ENCODE data around the gene EMILIN3.

Gene EMILIN3

GRCh38 chr20:41391587-41392001 lies 25.0 kb upstream of the EMILIN3 start:
- DNase-seq: no peak

GRCh38 chr20:41390889-41391288 lies 24.3 kb upstream of the EMILIN3 start:
- DNase-seq: no peak

GRCh38 chr20:41387444-41387851 lies 20.8 kb upstream of the EMILIN3 start:
- no peak for DNase-seq

DNA sequence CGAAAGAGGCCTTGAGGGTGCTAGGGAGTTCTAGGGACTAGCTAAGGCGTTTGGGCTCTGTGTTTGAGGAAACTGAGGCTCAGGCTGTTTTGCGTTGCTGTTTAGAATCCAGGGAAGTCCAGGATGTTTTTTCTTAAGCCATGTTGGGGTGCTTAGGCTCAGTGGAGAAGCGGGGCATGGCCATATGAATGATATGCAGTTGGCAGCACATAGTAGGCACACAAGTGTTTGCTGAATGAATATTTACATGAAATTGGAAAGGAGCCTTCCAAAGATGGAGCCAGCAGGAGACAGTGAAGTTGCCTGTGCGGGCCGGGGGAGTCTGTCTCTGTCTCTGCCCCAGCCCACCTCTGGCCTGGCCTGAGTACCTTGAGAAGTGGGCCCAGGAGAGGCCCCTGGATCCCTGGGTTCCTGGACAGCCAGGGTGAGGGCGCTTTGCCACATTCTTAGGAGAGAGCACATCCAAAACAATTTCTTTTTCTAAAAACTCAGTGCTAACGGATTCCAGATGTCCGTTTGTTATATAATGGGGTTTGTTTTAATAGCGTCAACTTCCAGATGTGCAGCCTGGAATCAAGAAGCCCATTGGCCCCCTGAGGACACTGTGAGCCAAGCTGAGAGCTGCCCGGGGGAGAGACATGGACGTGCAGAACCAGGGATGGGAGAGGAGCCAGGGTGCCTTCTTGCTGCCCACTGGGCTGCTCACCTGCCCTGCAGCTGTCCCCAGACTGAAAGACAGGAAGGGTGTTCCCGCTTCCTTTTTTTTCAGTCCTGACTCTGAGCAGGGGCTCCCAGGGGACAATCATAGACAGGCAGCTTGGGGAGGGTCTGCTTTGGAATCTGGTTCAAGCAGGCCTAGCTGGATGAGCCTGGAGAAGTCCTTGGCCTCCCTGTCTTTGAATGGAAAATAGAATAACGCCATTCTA lies 20.1 kb upstream of the EMILIN3 start:
- DNase-seq: no peak

GRCh38 chr20:41382791-41383305 lies 16.2 kb upstream of the EMILIN3 start:
- no peak for DNase-seq

DNA sequence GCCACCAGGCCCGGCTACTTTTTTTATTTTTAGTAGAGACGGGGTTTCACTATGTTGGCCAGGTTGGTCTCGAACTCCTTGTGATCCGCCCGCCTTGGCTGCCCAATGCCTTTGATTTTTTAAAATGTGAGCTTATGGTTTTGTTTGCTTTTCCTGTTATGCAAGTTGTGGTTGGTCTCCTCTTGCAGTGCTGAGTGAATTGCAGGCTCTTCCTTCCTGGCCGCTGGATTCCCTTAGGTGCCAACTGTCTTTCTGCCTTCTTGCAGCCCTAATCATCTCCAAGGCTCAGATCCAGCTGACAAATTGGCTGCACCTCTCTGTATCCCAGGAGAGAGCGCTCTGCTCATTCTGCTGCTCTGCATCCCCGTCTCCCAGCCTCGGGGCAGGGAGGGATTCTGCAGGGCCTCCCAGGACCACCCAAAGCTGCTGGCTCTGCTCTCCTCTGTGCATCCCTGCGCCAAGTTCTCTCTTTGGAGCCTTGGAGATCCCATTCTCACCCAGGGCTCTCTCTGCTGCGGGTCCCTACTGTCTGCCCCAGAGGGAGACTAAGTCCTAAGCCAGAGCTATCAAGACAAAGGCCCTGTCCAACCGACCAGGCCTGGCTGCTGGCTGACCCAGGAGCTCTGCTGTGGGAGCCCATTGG lies 14.1 kb upstream of the EMILIN3 start:
- no peak for DNase-seq

GRCh38 chr20:41379551-41379950 lies 12.9 kb upstream of the EMILIN3 start:
- DNase-seq: no peak

DNA sequence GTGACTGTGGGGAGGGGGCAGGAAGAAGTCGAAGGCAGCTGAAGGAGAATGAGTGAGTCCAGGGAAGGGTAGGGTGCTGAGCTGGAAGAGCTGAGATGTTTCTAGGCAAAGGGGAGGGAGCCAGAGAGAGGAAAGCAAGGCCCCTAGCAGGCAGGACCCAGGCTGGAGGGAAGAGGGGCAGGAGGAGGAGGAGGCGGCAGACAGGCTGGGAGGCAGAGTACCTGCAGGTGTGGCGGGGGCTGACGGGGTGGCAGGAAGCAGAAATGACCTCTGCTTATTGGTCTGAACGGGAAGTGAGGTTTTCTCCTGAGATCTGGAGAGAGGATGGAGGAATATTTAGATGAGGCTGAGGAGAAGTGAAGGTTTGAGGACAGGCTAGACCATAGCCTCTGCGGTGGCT lies 10.7 kb upstream of the EMILIN3 start:
- DNase-seq: no peak

- DNase-seq: no peak
Observed at GRCh38 chr20:41376349-41376748, 9.7 kb upstream of the EMILIN3 start.

- DNase-seq: no peak
Observed at GRCh38 chr20:41375846-41376245, 9.2 kb upstream of the EMILIN3 start.

GRCh38 chr20:41373931-41374920 lies 7.6 kb upstream of the EMILIN3 start:
- DNase-seq: no peak

DNA sequence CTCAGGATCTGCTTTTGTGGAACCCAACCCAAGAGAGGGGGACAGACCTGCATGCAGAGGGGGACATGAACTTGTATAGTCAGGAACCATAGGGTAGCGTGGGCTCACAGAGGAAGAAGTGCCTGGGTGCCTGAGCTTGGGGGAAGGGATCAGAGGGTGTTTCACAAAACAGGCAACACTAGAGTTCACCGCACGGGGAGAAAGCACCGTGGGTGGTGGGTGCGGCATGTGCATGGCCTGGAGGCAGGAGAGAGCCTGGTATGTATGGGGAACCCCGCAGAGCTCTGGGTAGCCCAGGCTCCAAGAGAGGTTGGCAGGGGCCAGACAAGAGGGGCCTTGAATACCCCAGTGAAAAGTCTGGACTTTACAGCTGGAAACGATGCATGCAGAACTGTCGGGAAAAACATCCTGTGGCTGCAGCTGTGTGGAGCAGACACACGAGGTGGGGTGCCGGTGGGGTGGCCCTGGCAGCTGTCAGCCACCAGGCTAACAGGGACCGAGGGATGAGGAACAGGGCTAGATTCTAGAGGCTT lies 6.7 kb upstream of the EMILIN3 start:
- no peak for DNase-seq

GRCh38 chr20:41371371-41371770 lies 4.8 kb upstream of the EMILIN3 start:
- DNase-seq: no peak

- no peak for DNase-seq
Observed at GRCh38 chr20:41370176-41370575, 3.6 kb upstream of the EMILIN3 start.

DNA sequence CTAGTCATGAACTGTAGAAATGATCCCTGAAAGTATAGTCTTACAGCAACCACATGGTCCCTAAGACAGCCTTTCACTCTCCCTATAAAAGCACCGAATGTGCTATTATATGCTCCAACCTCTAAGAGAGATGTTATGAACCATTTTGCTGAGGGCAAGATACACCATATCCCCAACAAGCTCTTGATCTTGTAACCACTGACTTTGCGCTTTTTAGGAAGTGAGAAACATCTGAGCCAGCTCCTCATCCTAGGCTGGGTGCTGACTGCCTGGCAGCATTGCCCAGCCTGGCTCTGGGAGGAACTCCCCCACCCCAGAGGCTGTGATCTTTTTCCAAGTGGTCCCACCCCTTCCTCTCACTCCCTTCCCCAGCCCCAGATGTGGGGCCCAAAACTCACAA lies 3.1 kb upstream of the EMILIN3 start:
- DNase-seq: no peak

DNA sequence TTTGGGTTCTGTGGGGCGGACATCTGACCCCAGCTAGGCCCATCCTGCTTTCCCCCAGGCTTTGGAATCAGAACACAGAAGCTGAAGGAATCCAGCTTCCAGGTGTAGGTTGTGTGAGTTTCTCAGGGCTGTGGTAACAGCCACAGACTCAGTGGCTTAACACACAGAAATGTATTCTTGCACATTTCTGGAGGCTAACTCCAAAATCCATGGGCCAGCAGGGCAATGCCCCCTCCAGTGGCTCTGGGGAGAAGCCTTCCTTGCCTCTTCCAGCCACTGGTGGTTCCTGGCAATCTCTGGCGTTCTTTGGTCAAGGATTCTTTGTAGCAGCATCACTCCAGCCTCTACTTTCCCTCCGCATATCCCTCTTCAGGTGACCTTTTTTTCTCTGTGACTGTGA lies 1.3 kb upstream of the EMILIN3 start:
- no peak for DNase-seq

- DNase-seq: no peak
Observed at GRCh38 chr20:41367393-41367695, 726 bp upstream of the EMILIN3 start.

GRCh38 chr20:41365777-41366545 lies 657 bp downstream of the EMILIN3 start:
- no peak for DNase-seq

GRCh38 chr20:41364967-41365765 lies 1.5 kb downstream of the EMILIN3 start:
- no peak for DNase-seq

DNA sequence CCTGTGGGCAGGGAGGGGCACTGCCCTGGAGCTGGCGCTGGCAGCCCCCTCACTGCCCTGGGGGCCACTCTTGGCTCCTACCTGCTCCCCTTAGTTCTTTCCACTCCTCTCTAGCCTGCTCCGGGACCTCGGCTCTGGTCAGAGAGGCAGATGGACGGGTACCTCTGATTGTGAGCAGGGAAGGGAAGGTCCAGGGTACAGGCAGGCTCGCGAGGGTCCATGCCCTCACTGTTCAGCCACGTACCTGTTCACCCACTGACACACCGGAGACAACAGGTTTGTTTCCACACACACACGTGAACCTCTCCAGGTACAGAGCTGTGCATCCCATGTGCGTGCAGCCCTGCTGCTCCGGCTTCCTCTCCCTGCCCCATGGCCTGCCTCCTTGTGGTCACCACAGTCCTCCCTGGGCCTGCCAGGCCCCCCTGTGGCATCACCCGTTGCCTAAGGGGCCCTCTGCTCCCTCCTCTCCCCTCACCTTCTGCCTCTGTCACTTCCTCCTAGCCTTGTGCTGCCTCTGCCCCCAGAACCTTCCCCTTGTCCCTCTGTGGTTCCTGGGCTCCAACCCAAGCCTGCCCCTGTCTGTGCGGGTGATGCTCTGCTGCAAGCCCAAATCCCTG lies 2.3 kb downstream of the EMILIN3 start:
- no peak for DNase-seq

GRCh38 chr20:41363601-41364000 lies 3.0 kb downstream of the EMILIN3 start:
- DNase-seq: no peak

All from activated CD4-positive, CD25-positive, alpha-beta regulatory T cell (primary cell).